MM.1S (cell line): Measurements from ENCODE around the gene LTO1.

Experiments
- DNase-seq: peaks from one replicate; pipeline ENCODE4 v3.0.0-alpha.2; 2015
- H2AFZ ChIP-seq: fragments of 300-600 bp; sonication (generic); 2 replicates; pipeline ENCODE4 v1.6.0; 2016; ENCODE audit warnings: antibody characterized with exemption, low read length
- H3F3A ChIP-seq: fragments of 300-600 bp; sonication (generic); 2 replicates; pipeline ENCODE4 v1.6.1; 2016; ENCODE audit warnings: mild to moderate bottlenecking, antibody characterized with exemption, low read length, moderate library complexity, mixed read lengths; ENCODE audit not compliant: insufficient read depth
- H3K27ac ChIP-seq: fragments of 300-600 bp; sonication (generic); 2 replicates; pipeline ENCODE4 v1.5.1; 2016; ENCODE audit warnings: mild to moderate bottlenecking, low read length
- H3K27me3 ChIP-seq: fragments of 300-600 bp; sonication (generic); replicated peaks from 2 replicates; pipeline ENCODE4 v1.6.0; 2016; ENCODE audit warnings: low read length; ENCODE audit not compliant: insufficient read depth
- H3K36me3 ChIP-seq: fragments of 300-600 bp; sonication (generic); replicated peaks from 2 replicates; pipeline ENCODE4 v1.6.1; 2016; ENCODE audit warnings: mild to moderate bottlenecking, low read length, mixed read lengths; ENCODE audit not compliant: insufficient read depth
- H3K4me1 ChIP-seq: fragments of 300-600 bp; sonication (generic); 2 replicates; pipeline ENCODE4 v1.6.1; 2016; ENCODE audit warnings: low read length, mixed read lengths
- H3K4me2 ChIP-seq: fragments of 300-600 bp; sonication (generic); 2 replicates; pipeline ENCODE4 v1.6.0; 2016; ENCODE audit warnings: low read depth, low read length
- H3K4me3 ChIP-seq: fragments of 300-600 bp; sonication (generic); 2 replicates; pipeline ENCODE4 v1.5.1; 2016; ENCODE audit warnings: low read length, mixed read lengths
- H3K79me2 ChIP-seq: fragments of 300-600 bp; sonication (generic); 2 replicates; pipeline ENCODE4 v1.6.1; 2016; ENCODE audit warnings: mixed run types, low read length, mixed read lengths
- H3K9ac ChIP-seq: fragments of 300-600 bp; sonication (generic); 2 replicates; pipeline ENCODE4 v1.6.1; 2016; ENCODE audit warnings: low read length, mixed read lengths
- H3K9me2 ChIP-seq: fragments of 300-600 bp; sonication (generic); replicated peaks from 2 replicates; pipeline ENCODE4 v1.6.1; 2016; ENCODE audit warnings: mild to moderate bottlenecking, low read length, mixed read lengths; ENCODE audit not compliant: insufficient read depth
- H3K9me3 ChIP-seq: fragments of 300-600 bp; sonication (generic); replicated peaks from 2 replicates; pipeline ENCODE4 v1.6.1; 2016; ENCODE audit warnings: mild to moderate bottlenecking, low read length, mixed read lengths; ENCODE audit not compliant: insufficient read depth
- H4K20me1 ChIP-seq: fragments of 300-600 bp; sonication (generic); 2 replicates; pipeline ENCODE4 v1.6.1; 2016; ENCODE audit warnings: mild to moderate bottlenecking, low read length, moderate library complexity, mixed read lengths; ENCODE audit not compliant: insufficient read depth
- EZH2 ChIP-seq: fragments of 300-600 bp; sonication (generic); optimal IDR thresholded peaks from 2 replicates; pipeline ENCODE3; 2017; ENCODE audit warnings: low read depth, mild to moderate bottlenecking, antibody characterized with exemption, low read length, mixed read lengths
- EZH2phosphoT487 ChIP-seq: fragments of 300-600 bp; sonication (generic); IDR thresholded peaks from 2 replicates; pipeline ENCODE4 v1.6.1; 2018; ENCODE audit warnings: antibody characterized with exemption, low read length
- TF ChIP-seq, protein P1 (sequence below): fragments of 300-600 bp; sonication (generic); IDR thresholded peaks from 2 replicates; pipeline ENCODE4 v1.5.1; 2016; ENCODE audit warnings: antibody characterized with exemption, low read length, mixed read lengths

Gene LTO1

DNA sequence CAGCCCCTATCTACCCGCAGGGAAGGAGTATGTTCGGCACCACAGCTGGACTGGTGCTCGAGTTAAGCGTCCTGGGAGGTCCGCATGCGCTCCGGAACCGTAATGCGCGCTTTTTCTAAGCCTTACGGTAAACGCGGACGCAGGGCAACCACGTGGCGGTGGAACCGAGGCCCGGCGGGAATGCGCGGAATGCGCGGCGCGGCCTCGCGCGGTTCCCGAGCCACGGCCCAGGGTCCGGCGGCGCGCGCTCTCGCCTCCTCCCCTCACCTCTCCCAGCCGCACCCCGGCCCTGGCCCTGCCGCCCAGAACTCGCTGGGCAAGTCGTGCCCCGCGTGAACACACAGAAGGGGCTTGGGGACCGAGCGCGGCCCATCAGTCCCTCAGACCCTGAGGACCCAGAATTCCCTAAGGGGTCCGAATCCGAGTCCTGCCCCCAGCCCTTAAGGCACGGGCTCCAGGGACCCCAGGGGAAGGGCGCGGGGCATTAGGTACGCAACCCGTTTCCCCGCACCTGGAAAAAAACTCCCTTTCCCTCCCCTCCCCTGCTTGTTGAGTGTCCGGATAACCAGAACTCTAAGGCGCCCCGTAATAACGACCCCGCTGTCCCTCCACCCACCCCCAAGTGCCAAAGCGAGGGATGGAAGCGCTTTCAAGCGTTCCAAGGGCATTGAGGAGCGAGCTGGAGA, 38.5 kb downstream of the LTO1 start:
- H3K4me3 ChIP-seq, result peak overlapping the region; percentile 26
- TF ChIP-seq, protein P1, sequence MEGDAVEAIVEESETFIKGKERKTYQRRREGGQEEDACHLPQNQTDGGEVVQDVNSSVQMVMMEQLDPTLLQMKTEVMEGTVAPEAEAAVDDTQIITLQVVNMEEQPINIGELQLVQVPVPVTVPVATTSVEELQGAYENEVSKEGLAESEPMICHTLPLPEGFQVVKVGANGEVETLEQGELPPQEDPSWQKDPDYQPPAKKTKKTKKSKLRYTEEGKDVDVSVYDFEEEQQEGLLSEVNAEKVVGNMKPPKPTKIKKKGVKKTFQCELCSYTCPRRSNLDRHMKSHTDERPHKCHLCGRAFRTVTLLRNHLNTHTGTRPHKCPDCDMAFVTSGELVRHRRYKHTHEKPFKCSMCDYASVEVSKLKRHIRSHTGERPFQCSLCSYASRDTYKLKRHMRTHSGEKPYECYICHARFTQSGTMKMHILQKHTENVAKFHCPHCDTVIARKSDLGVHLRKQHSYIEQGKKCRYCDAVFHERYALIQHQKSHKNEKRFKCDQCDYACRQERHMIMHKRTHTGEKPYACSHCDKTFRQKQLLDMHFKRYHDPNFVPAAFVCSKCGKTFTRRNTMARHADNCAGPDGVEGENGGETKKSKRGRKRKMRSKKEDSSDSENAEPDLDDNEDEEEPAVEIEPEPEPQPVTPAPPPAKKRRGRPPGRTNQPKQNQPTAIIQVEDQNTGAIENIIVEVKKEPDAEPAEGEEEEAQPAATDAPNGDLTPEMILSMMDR, result no peak
- TF ChIP-seq EZH2 (no peak), EZH2phosphoT487 (no peak)
- no peak overlapping the region for H3K27ac ChIP-seq
- H3K79me2 ChIP-seq, result 0 out of 2 replicates have a peak, but pooled peaks cover 2% of the 10 kb centered on the region
- peaks cover 15% of the 10 kb centered on the region; the same call in 1 of the 2 replicates for H3F3A ChIP-seq
- H3K27me3 ChIP-seq, result peaks cover 59% of the 10 kb centered on the region
- no peak overlapping the region for H2AFZ ChIP-seq
- peak; percentile 39 for DNase-seq
- H3K9me3 ChIP-seq, result no peaks in the 10 kb centered on the region
- H3K9ac ChIP-seq, result no peak overlapping the region
- no peaks in the 10 kb centered on the region for H3K9me2 ChIP-seq
- no peaks in the 10 kb centered on the region for H4K20me1 ChIP-seq
- peak overlapping the region; percentile 98 for H3K4me2 ChIP-seq
- no peaks in the 10 kb centered on the region for H3K36me3 ChIP-seq
- H3K4me1 ChIP-seq, result peaks cover 27% of the 10 kb centered on the region

DNA sequence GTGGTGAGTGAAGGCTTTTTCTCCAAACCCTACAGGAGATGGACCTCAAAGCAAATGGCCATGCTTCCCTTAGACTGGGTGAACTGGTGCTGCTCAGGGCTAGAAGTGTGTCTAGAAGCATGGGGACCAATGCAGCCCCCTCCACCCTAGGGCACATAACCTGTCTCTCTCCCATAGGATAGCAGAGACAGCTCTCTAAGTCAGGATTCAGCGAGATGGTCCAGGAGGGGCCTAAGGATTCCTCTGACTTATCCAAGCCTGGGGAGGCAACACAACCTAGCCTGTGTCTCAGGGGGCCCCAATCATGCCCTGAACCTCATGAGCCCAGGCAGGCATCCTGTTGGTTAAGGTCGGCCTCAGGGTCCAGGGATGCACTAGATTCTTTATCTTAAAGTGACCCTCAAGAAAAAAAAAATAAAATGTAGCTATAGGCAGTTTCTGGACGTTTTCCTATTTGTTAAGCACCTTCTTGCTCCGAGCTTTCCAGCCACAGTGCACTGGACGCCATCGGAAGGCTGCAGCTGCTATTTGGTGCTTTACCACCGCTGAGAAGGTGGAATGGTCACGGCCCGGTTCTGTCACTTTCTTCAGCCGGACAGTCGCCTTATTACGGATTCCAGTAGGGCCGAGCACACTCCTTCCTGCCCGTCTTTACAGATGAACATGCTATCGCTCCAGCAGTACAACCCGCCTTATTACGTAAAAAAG, 39.2 kb downstream of the LTO1 start:
- no peak for DNase-seq
- Histone ChIP-seq H2AFZ (no peak overlapping the region), H3K27me3 (peaks cover 53% of the 10 kb centered on the region), H4K20me1 (no peaks in the 10 kb centered on the region), H3K9me3 (no peaks in the 10 kb centered on the region), H3K27ac (no peak overlapping the region), H3K4me3 (peak overlapping the region; percentile 26), H3K4me1 (peaks cover 27% of the 10 kb centered on the region), H3K36me3 (no peaks in the 10 kb centered on the region), H3K9me2 (no peaks in the 10 kb centered on the region), H3K4me2 (peak overlapping the region; percentile 98; the same call in 1 of the 2 replicates), H3K9ac (no peak overlapping the region), H3F3A (peaks cover 12% of the 10 kb centered on the region; the same call in 1 of the 2 replicates), H3K79me2 (no peaks in the 10 kb centered on the region)
- TF ChIP-seq, protein P1, result no peak
- TF ChIP-seq EZH2 (no peak), EZH2phosphoT487 (no peak)

DNA sequence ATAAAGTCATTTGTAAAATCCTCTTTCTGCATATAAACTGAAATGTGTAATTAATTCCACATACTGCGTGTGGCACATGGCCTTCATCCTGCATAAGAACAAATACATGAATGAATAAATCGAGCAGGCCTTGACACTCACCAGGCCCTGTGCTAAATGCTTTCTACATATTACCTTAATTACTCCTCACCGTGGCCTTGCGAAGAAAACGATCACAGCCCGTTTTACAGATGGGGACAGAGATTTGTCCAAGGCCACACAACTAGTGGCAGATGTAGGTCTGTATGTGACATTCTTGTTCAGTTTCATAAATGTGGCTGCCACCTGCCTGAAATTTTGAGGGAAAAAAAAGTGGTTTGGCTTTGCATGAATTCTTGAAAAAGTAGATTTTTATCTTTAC, 40.0 kb downstream of the LTO1 start:
- no peak overlapping the region for H3K27ac ChIP-seq
- DNase-seq, result no peak

More for the DNA sequence above, 40.0 kb downstream of the LTO1 start:
- Histone ChIP-seq H3K27me3 (peaks cover 48% of the 10 kb centered on the region), H3K36me3 (no peaks in the 10 kb centered on the region), H3F3A (peaks cover 6% of the 10 kb centered on the region; the same call in 1 of the 2 replicates), H3K9me3 (no peaks in the 10 kb centered on the region), H3K9me2 (no peaks in the 10 kb centered on the region), H4K20me1 (no peaks in the 10 kb centered on the region), H3K4me2 (no peak overlapping the region), H3K4me3 (no peak overlapping the region), H3K9ac (no peak overlapping the region), H2AFZ (no peak overlapping the region), H3K79me2 (no peaks in the 10 kb centered on the region), H3K4me1 (peaks cover 27% of the 10 kb centered on the region)
- TF ChIP-seq, protein P1, result no peak
- TF ChIP-seq EZH2phosphoT487 (no peak), EZH2 (no peak)
